HG03045 (cell line): ENCODE results near the gene SMIM13.

Experiments
- ATAC-seq: cut with Tn5 transposase; IDR thresholded peaks from one replicate; pipeline ENCODE4 v1.9.1; 2021; ENCODE audit warnings: mild to moderate bottlenecking, moderate library complexity; ENCODE audit not compliant: unreplicated experiment

SMIM13 gene

DNA sequence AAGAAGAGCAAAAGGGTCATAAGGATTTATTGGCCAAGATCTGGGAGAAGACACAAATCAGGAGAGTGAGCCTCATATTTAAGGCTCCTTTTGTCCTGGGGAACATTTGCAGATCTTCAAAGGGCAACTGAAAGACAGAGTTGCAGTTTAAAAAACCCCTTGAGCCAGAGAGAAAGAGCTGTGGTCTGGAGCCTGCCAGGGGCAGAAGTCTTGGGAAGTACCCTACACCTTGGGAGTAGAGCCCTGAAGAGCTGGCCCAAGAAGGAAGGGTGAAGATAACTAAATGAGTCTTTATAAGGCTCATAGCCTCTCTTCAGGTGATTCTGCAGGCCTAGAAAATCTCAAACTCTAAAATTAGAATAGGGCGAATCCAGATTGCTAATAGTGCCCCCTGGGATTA lies 57.9 kb downstream of the SMIM13 start:
- no peak for ATAC-seq

DNA sequence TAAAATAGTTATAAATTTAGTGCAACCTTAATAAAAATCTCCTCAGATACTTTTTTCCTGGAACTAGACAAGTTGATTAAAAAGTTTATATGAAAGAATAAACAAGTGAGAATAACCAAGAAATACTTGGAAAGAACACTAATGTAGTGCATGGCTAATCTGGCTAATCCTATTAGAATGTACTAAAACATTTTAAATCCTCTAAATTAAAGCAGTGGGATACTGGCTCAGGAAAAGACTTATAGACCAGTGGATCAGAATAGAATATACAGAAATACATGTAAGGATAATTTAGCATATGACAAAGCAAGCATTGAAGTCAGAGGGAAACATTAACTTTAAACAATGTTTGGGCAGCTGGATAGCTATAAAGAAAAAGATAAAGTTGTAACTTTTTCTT lies 58.9 kb downstream of the SMIM13 start:
- no peak for ATAC-seq

DNA sequence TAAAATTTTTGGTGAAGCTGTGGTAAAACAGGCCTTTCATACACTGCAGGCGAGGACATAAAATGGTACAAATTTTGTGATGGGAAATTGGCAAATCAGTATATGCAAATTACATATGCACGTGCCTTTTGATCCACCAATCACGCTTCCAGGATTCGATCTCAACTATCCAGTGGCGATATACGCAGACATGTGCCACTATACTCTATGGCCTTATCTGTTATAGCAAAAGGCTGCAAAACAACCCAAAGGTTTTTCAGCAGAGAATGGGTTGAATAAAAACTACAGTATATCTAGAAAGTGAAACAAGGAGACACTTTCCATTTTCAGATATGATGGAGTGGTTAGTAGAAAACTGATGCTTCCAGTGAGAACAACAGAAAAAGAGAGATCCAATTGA lies 59.8 kb downstream of the SMIM13 start:
- ATAC-seq, result no peak

DNA sequence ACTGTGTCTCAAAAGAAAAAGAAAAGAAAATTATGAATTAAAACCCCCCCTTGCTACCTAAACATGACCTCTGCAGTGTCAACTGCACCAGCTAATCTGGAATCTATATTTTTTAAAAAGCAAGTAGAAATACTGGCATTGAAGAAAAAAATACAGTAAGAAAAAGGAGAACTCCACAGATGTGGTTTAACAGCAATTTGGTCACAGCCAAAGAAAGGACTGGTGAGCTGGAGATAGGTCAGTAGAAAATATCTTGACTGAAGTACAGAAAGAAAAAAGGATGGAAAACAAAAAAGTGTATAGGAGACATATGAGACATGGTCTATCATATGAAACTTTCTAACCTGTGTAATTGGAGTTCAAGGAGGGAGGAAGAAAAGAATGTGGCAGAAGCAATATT lies 62.0 kb downstream of the SMIM13 start:
- no peak for ATAC-seq

DNA sequence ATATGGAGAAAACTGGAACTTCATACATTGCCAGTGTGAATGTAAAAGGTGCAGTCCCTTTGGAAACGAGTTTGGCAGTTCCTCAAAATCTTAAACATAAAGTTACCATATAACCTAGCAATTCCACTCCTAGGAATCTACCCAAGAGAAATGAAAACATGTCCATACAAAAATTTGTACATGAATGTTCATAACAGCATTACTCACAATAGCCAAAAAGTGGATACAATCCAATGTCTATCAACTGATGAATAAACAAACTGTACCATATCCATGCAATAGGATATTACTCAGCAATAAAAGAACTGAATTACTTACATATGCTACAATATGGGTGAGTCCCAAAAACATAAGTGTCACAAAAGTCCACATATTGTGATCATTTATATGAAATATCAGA lies 66.6 kb downstream of the SMIM13 start:
- no peak for ATAC-seq

DNA sequence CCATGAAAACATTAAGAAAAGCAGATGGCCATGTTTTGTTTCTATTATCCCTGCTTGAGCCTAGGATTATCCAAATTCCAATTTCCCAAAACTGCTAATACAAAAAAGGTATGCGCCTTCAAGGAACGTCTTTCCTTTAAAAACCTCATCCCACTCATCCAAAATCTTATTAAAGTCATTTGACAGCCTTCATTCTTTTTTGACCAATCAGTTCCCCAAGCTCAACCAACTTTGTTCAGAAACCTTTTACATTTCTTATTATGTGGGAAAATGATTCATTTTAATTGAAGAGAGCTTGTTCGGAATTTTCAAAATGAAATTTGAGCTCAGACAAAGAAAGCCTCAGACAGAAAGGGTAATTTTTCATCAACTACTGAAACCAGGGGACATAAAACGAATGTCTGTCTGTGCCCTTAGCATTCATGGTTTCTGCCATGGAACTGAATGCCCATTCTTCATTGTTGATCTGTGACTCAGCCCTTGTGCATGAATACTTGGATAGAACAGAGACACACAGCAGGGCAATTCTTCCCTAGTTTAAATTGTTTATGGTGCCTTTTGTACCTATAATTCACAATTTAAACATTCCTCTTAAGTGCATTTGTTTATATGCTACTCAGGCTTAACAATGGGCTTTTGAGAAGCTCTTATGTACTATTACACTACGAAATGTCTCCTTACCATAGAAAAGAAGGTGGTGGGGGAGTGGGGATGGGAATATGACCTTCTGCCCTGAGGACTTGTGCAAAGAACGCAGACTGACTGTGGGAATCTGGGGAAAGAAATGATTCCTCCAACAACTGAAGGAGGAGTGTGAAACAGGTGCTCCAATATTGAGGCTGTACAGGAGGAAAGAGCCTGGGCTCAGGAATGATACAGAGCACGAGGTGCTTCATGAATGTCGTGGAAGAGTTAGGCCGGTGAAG lies 67.7 kb downstream of the SMIM13 start:
- ATAC-seq, result no peak

DNA sequence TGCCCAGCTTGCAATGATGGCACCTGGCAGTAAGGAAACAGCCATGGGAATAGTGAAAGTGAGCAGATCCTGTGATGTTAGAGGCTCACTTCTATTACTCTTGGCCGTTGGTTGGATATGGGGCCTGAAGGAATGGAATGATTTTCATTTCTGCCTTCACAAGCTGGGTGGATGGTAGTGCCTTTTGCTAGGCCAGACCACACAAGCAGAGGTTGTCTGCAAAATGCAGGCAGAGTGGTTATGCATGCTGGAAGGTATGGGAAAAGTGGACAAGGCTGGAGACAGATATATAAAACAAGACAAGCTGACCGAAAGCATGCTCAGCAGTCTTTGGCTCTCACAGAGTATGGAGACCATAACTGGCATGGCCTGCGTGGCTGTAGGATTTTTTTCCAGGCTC lies 68.6 kb downstream of the SMIM13 start:
- no peak for ATAC-seq

DNA sequence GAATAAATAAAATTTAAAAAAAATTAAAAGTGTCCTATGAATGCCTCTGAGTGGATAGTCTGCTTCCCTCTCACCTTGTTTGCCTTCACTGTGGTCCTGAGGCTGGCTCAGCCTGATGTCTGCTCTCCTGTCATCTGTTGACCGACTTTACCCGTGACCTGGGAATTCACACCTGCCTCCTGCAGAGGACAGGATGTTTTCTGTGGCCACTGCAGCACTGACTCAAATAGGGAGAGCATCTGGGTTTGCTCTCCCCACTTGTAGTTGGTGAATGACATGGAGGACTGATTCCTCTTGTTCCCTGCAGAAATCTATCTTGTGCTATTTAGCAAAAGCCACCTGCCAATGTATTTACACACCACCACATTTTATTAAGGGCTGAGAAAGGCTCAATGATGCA lies 70.3 kb downstream of the SMIM13 start:
- no peak for ATAC-seq

DNA sequence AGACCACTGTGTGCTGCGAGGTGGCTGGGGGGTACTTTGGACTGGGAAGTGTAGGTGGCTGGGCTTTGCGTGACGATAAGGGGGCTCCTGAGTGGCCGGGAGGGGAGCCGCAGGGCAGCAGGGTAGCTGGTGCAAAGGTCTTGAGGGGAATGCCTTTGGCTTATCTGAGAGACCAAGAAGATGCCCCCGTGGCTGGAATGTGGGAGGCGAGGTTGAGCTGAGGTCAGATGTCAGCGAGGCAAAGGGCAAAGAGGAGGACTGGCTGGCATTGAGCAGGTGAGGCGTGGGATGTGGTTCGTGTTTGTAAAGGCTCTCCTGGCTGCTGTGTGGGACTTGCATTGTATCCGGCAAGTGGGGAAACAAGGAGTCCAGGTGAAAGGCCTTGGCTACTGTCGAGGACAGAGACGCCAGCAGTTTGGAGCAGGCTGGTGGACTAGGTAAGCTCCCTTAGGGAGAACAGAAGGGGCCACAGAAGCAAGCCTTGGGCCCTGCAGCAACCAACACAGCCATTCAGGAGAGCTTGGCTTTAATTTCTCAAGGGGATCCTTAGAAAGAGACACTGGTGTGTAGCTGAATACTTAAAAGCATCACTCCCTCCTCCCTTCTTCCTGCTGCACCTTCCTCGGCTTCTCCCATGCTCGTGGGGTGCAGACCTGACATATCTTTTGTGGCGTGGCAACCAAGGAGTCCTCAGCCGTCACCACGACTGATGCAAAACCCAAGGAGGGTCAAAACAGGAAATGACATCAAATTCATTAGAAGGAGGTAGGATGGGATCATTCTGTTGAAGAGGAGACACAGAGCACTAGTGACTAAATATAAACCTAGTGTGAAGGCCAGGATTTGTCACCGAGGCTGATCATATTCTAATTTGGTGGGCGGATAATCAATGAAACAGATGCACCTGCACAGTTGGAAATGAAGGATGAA lies 71.3 kb downstream of the SMIM13 start:
- no peak for ATAC-seq

DNA sequence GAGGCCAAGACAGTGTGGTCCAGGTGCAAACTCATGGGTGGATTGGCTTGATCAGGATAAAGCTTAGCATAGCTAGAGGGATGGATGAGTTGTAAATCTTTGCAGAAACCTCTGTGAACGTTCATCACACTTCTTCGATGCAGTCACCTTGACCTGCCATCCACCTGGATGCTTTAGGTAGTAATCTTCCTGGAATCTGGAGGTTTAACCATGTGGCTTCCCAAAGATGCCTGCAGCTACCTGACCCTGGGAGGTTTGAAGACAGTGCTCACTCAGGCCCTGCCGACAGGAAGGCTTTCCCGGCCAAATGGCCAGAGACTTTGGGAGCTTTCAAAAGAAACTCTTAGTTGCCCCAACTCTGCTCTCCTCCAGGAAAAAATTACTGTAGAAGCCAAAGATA lies 73.3 kb downstream of the SMIM13 start:
- no peak for ATAC-seq

DNA sequence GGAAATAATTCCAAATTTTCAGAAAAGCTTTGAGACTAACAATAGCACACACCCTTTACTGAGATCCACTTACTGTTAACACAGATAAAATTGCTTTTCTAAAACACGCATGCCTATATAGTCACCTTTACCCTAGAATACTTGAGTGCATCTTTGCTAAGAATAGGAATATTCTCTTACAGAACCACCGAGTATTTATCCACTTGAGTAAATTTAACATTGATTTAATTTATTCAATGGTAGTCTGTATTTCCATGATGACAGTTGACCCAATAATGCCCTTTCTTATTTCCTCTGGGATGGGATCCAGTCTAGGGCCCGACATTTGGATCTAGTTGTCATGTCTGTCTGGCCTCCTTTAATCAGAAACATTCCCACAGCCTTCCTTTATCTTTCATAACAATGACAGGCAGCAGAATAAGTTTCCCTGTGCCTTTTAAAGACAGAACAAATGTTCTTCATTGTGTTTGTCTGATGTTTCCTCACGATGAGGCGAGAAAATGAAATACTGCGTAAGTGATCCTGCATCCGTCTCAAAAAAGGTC lies 74.5 kb downstream of the SMIM13 start:
- ATAC-seq, result no peak

DNA sequence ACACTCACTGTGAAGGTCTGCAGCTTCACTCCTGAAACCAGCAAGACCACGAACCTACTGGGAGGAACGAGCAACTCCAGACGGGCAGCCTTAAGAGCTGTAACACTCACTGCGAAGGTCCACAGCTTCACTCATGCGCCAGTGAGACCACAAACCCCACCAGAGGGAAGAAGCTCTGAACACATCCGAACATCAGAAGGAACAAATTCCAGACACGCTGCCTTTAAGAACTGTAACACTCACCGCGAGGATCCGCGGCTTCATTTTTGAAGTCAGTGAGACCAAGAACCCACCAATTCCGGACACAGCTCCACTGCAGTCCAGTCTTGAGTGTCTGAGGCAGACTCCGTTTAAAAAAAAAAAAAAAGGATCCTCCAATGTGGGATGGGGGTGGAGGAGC lies 78.3 kb downstream of the SMIM13 start:
- ATAC-seq, result no peak

DNA sequence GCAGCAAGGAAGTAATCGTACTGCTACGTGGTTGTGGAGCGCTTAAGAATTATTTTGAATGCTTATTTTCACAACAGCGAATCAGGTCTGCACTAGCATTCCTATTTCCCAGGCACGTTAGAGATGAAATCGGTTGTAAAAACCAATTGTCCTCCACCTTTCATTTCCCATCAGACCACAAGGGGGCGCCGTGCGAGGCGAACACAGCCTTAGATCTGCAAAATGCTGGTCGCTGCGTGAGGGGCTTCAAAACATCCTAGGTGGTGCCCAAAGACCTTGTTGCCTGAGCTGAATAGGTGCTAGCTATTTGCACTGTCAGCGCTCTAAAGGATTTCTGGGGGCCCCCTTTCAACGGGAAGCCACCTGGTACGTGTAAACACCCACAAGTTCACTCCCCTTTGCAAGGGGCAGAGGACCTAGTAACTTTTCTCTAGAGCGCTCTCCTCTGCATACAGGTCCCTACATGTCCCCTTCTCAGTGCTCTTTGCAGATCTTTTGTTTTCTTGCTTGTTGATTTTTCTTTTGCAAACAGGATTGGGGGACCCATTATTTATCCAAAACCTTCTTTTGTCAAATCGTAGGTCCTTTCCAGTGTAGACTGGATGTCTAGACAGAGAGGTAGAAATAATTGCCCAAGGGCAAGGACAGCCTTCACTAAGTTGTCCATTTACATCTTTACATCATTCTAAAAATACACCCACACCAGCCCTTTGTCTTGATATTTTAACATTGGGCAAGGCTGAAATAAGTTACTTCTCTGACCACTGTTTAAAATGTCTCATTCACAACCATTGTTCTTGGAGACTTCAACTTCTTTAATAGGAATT lies 79.1 kb downstream of the SMIM13 start:
- ATAC-seq, result no peak

DNA sequence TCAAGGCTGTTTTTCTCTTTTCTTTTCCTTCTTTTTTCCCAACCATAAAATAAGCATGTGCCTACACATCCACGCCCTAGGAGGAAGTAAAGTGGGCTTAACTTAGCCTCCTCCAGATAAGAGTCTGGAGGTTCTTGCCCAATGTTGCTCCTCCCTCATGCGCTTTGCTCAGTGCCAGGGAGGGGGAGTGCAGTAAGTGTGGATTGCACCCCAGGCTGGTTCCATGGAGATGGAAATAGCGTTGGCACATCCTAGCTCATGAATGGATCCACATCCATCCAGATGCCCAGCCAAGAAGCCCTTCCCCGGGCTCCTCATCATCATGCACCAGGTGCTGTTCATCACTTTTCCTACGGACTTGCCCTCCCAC lies 80.6 kb downstream of the SMIM13 start:
- no peak for ATAC-seq

DNA sequence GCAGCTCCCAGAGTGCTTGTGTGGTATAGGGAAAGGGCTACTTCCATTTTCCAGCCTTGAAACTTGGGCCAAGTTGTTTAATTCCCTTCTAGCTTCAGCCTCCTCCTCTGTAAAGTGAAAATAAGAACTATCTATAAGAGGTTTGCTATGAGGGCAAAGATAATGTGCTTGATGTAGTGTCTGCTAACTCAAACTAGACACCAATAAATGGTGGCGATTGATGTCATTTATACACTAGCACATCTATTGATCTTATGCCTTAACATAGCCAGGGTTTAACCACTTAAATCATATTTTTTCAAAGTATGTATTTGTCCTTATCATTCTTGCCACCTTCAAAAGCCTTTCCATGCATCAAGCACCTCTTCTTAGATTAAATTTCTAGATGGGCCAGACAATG lies 83.6 kb downstream of the SMIM13 start:
- no peak for ATAC-seq

DNA sequence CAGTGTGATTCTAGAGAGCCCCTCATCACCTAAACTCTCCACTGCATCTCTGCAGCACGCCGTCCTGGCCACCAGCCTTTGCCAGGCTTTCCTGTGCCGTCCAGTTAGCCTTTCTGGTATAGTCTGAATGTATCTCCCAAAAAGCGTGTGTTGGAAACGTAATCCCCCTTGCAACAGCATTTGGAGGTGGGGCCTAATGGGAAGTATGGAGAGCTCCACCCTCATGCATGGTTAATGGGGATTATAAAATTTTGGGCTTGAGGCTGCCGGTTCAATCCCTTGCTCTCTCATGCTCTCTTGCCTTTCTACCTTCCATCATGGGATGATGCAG lies 85.4 kb downstream of the SMIM13 start:
- ATAC-seq, result no peak

DNA sequence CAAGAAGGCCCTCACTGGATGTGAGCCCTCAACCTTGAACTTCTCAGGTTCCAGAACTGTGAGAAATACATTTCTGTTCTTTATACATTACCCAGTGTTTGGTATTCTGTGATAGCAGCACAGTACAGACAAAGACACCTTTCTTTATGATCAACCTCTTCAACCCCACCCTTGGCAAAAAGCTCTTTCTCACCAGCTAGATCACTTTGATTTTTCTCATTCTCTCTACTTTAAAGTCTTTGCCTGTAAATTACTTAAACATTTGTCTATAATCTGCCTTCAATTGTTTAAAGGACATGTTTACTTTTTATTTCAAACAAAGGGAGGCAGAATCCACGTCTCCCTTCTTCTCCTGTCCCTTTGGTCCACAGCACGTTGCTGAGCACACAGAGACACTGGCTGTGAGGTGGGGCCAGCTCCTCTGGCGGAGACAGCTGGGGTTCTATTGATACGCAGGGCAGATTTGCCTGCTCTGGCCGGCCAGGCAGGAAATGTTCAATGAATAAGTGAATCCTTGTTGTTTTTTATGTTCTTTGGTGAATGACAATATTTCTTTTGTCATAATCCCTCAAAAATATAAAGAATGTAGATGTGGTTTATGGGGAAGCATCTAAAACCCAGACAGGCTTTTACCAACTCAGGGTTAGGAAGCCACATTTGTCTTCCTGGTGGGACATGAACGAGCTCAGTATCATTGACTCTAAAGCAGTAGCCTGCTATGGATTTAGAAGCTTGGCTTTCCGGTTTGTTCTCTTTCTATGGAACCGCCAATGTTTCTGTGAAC lies 86.0 kb downstream of the SMIM13 start:
- no peak for ATAC-seq

DNA sequence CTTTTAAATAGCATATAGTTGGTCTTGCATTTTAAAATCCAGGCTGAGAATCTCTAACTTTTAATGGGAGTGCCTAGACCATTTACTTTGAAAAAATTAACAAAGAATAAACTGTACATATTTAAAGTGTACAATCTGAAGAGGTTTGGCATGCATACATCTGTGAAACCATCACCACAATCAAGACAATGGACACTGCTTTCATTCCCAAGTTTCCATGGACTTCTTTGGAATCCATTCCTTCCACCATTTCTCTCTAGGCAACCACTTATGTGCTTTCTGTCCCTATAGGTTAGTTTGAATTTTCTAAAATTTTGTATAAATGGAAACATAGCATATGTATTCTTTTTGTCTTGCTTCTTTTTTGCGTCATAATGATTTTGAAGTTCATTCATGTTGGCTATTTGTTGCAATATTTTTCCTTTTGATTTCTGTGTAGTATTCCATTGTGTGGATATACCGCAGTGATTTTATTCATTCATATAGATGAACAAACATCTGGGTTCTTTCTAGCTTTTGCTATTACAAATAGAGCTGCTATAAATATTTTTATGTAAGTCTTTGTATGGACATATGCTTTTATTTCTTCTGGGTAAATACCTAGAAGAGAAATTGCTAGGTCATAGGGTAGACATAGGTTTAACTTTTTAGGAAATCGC lies 88.0 kb downstream of the SMIM13 start:
- no peak for ATAC-seq

DNA sequence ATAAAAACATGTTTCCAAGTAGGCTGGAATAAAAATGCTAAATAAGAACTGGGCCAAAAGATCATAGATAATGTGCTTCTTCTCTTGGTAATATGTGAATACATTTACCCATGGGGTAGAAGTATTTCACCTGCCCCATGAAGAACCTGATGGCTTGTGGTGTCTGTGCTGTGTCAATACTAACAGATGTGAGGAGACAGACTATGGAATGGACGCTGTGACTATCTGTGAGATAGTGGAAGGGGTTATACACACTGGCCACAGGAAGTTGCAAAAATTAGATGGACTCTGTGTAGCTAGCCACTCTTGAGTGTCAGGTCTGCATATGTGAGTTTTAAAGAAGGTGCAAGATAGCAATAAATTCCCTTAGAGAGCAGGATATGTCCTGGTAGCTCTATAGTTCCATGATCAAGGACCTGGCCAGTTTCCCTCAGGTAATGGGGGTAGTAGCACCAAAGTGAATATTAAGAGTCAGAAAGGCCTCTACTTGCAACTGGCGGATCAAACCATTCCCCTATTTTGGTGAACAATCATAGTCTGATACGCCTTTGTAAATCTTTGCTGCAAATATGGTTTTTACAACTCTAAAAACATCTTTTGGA lies 90.2 kb downstream of the SMIM13 start:
- no peak for ATAC-seq
